MM.1S (cell line): Measurements from ENCODE around the gene GBP3.

Experiments
- EZH2 ChIP-seq: fragments of 300-600 bp; sonication (generic); optimal IDR thresholded peaks from 2 replicates; pipeline ENCODE3; 2017; ENCODE audit warnings: low read depth, mild to moderate bottlenecking, antibody characterized with exemption, low read length, mixed read lengths
- EZH2phosphoT487 ChIP-seq: fragments of 300-600 bp; sonication (generic); IDR thresholded peaks from 2 replicates; pipeline ENCODE4 v1.6.1; 2018; ENCODE audit warnings: antibody characterized with exemption, low read length
- TF ChIP-seq, protein P1 (sequence below): fragments of 300-600 bp; sonication (generic); IDR thresholded peaks from 2 replicates; pipeline ENCODE4 v1.5.1; 2016; ENCODE audit warnings: antibody characterized with exemption, low read length, mixed read lengths

DNA sequence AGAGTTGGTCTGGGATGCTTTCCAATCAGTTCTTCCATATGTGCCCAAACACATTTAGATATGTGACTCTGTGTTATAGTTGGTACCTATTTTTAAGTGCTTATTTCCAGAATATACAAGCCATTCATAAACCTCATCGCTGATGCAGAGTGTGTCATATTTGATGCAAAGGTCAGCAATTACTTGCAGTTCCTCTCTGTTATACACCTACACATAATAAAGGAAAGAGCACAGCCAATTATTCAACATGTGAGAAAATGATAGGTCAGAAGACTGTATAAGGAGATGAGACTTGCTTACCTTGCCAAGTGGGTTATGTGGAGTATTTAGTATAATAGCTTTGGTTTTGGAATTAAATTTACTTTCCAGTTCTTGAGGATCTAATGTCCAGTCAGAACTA, 61.6 kb downstream of the GBP3 start:
- TF ChIP-seq EZH2phosphoT487 (no peak), EZH2 (no peak)
- TF ChIP-seq, protein P1, sequence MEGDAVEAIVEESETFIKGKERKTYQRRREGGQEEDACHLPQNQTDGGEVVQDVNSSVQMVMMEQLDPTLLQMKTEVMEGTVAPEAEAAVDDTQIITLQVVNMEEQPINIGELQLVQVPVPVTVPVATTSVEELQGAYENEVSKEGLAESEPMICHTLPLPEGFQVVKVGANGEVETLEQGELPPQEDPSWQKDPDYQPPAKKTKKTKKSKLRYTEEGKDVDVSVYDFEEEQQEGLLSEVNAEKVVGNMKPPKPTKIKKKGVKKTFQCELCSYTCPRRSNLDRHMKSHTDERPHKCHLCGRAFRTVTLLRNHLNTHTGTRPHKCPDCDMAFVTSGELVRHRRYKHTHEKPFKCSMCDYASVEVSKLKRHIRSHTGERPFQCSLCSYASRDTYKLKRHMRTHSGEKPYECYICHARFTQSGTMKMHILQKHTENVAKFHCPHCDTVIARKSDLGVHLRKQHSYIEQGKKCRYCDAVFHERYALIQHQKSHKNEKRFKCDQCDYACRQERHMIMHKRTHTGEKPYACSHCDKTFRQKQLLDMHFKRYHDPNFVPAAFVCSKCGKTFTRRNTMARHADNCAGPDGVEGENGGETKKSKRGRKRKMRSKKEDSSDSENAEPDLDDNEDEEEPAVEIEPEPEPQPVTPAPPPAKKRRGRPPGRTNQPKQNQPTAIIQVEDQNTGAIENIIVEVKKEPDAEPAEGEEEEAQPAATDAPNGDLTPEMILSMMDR = no peak
